H1 (cell line): ENCODE measurements around the gene ZFP57. TPM values are rescaled to one million over a fixed set of nuclear protein-coding genes. Genes with fewer than 3 reads are reported as not detected.

Experiments
- CTCF ChIA-PET: fragments of 300-600 bp; sonication (Branson Sonifier 250); formaldehyde crosslinking; loops from one replicate; lab custom pipeline; 2021; ENCODE audit not compliant: partially characterized antibody; lab: Charles Lee
- POLR2A ChIA-PET: fragments of 300-600 bp; sonication (Branson Sonifier 250); formaldehyde crosslinking; loops from one replicate; lab custom pipeline; 2021; ENCODE audit warnings: inconsistent platforms; ENCODE audit not compliant: partially characterized antibody; lab: Charles Lee
- DNase-seq, 2 experiments: peaks; one replicate each; pipeline versions ENCODE4 v3.0.0 to v3.0.0-alpha.2; 2010 to 2022; ENCODE audit warnings: low spot score in 2 of 2, low read depth in 1 of 2, mixed read lengths in 1 of 2
- FAIRE-seq: peaks from 2 replicates; lab custom pipeline; 2011; peaks lifted over from hg19 to GRCh38; lab: Jason Lieb, UNC
- H2AFZ ChIP-seq: 2 replicates; pipeline ENCODE4 v1.8.1; 2012; ENCODE audit warnings: low read length, inconsistent platforms
- H2AK5ac ChIP-seq: 2 replicates; pipeline ENCODE4 v1.6.1; 2013; ENCODE audit warnings: low read depth, low read length
- H2BK120ac ChIP-seq: replicated peaks from 2 replicates; pipeline ENCODE3; 2013; ENCODE audit warnings: low read depth, low read length, inconsistent platforms
- H2BK12ac ChIP-seq: 2 replicates; pipeline ENCODE4 v1.6.1; 2013; ENCODE audit warnings: low read depth, low read length
- H2BK15ac ChIP-seq: 2 replicates; pipeline ENCODE4 v1.6.1; 2013; ENCODE audit warnings: low read length
- H2BK20ac ChIP-seq: 2 replicates; pipeline ENCODE4 v1.6.1; 2013; ENCODE audit warnings: low read length
- H2BK5ac ChIP-seq: 2 replicates; pipeline ENCODE4 v1.6.1; 2013; ENCODE audit warnings: low read depth, low read length
- H3K14ac ChIP-seq: 2 replicates; pipeline ENCODE4 v1.6.1; 2013; ENCODE audit warnings: inconsistent platforms; ENCODE audit not compliant: insufficient read length
- H3K18ac ChIP-seq: 2 replicates; pipeline ENCODE4 v1.6.1; 2013; ENCODE audit warnings: low read length; ENCODE audit errors: extremely low read depth
- H3K23ac ChIP-seq: 2 replicates; pipeline ENCODE4 v1.6.1; 2013; ENCODE audit warnings: inconsistent platforms; ENCODE audit not compliant: insufficient read length
- H3K23me2 ChIP-seq: 2 replicates; pipeline ENCODE4 v1.6.1; 2013; ENCODE audit warnings: low read depth, low read length
- H3K27ac ChIP-seq: 2 replicates; pipeline ENCODE4 v1.6.1; 2011; ENCODE audit warnings: low read depth, low read length, inconsistent platforms
- H3K27me3 ChIP-seq, 4 experiments: replicated peaks in 1 of 4; 1 replicate in 1 of 4; 2 replicates in 3 of 4; pipeline versions ENCODE4 v1.6.1 to v1.8.1; 2011 to 2013; ENCODE audit warnings: low read length in 3 of 4, mild to moderate bottlenecking in 3 of 4, inconsistent platforms in 2 of 4, mixed read lengths in 2 of 4, moderate library complexity in 1 of 4; ENCODE audit not compliant: control insufficient read depth in 3 of 4, insufficient read depth in 3 of 4; ENCODE audit errors: extremely low read depth in 1 of 4
- H3K36me3 ChIP-seq, 4 experiments: 2 replicates each; pipeline versions ENCODE4 v1.6.1 to v1.8.1; 2011 to 2013; ENCODE audit warnings: mild to moderate bottlenecking in 4 of 4, low read length in 3 of 4, moderate library complexity in 2 of 4, control low read depth in 1 of 4, inconsistent platforms in 1 of 4; ENCODE audit not compliant: insufficient read depth in 4 of 4, control insufficient read depth in 2 of 4
- H3K4ac ChIP-seq: replicated peaks from 2 replicates; pipeline ENCODE3; 2013; ENCODE audit warnings: low read length, low read depth, mixed read lengths, inconsistent platforms; ENCODE audit not compliant: insufficient read length
- H3K4me1 ChIP-seq, 4 experiments: replicated peaks in 1 of 4; 1 replicate in 1 of 4; 2 replicates in 3 of 4; pipeline versions ENCODE4 v1.6.1 to v1.8.1; 2011 to 2013; ENCODE audit warnings: low read length in 3 of 4, inconsistent platforms in 2 of 4, mixed read lengths in 1 of 4; ENCODE audit not compliant: insufficient read depth in 4 of 4, control insufficient read depth in 3 of 4
- H3K4me2 ChIP-seq, 2 experiments: 2 replicates each; pipeline versions ENCODE4 v1.6.1 to v1.8.1; 2011 to 2013; ENCODE audit warnings: low read depth in 2 of 2, low read length in 2 of 2, control low read depth in 1 of 2, inconsistent platforms in 1 of 2, mild to moderate bottlenecking in 1 of 2; ENCODE audit not compliant: insufficient read depth in 1 of 2
- H3K4me3 ChIP-seq, 4 experiments: fragments of 200-600, 300-600 bp in 1 of 4; sonication (generic), shearing (Covaris generic), sonication (Bioruptor Twin) in 1 of 4; 2 replicates each; pipeline versions ENCODE4 v1.5.1 to v1.8.1; 2011 to 2016; ENCODE audit warnings: low read length in 4 of 4, low read depth in 3 of 4, control low read depth in 2 of 4, inconsistent platforms in 2 of 4, mild to moderate bottlenecking in 2 of 4, mixed read lengths in 1 of 4, moderate library complexity in 1 of 4; ENCODE audit not compliant: insufficient read depth in 2 of 4; ENCODE audit errors: extremely low read depth in 1 of 4
- H3K56ac ChIP-seq: replicated peaks from 2 replicates; pipeline ENCODE3; 2013; ENCODE audit warnings: low read depth, mild to moderate bottlenecking, mixed read lengths, low read length, inconsistent platforms; ENCODE audit not compliant: insufficient read length
- H3K79me1 ChIP-seq: 2 replicates; pipeline ENCODE4 v1.6.1; 2013; ENCODE audit warnings: low read depth, low read length, control low read depth
- H3K79me2 ChIP-seq, 2 experiments: 2 replicates each; pipeline versions ENCODE4 v1.6.1 to v1.8.1; 2012 to 2013; ENCODE audit warnings: low read length in 2 of 2, mild to moderate bottlenecking in 2 of 2, inconsistent platforms in 1 of 2; ENCODE audit not compliant: insufficient read depth in 2 of 2, control insufficient read depth in 1 of 2
- H3K9ac ChIP-seq, 4 experiments: replicated peaks in 1 of 4; 1 replicate in 1 of 4; 2 replicates in 3 of 4; pipeline versions ENCODE4 v1.6.1 to v1.8.1; 2011 to 2013; ENCODE audit warnings: low read depth in 3 of 4, low read length in 3 of 4, control low read depth in 2 of 4, mild to moderate bottlenecking in 2 of 4, moderate library complexity in 2 of 4, inconsistent platforms in 1 of 4; ENCODE audit errors: extremely low read depth in 1 of 4
- H3K9me3 ChIP-seq, 2 experiments: 2 replicates each; pipeline versions ENCODE4 v1.6.1 to v1.8.1; 2012 to 2013; ENCODE audit warnings: mild to moderate bottlenecking in 2 of 2, moderate library complexity in 2 of 2, control low read depth in 1 of 2, inconsistent platforms in 1 of 2, low read depth in 1 of 2, low read length in 1 of 2, mixed read lengths in 1 of 2; ENCODE audit not compliant: insufficient read depth in 2 of 2
- H4K20me1 ChIP-seq, 2 experiments: replicated peaks in 1 of 2; 2 replicates each; pipeline versions ENCODE3 to v1.8.1; 2011 to 2013; ENCODE audit warnings: inconsistent platforms in 2 of 2, low read length in 2 of 2, mild to moderate bottlenecking in 1 of 2; ENCODE audit not compliant: insufficient read depth in 2 of 2, control insufficient read depth in 1 of 2
- H4K5ac ChIP-seq: 2 replicates; pipeline ENCODE4 v1.6.1; 2013; ENCODE audit warnings: low read length, low read depth, mixed read lengths, inconsistent platforms; ENCODE audit not compliant: insufficient read length
- H4K8ac ChIP-seq: 2 replicates; pipeline ENCODE4 v1.8.0; 2013; ENCODE audit warnings: mild to moderate bottlenecking, moderate library complexity, low read length, inconsistent platforms; ENCODE audit not compliant: insufficient read depth; ENCODE audit errors: extremely low read depth
- H4K91ac ChIP-seq: replicated peaks from 2 replicates; pipeline ENCODE3; 2013; ENCODE audit warnings: low read length, mixed read lengths, inconsistent platforms; ENCODE audit not compliant: insufficient read length
- ASH2L ChIP-seq: fragments of 200-600, 300-600 bp; sonication (generic); IDR thresholded peaks from one replicate; pipeline ENCODE4 v1.7.1; 2017; ENCODE audit warnings: low read length
- CEBPB ChIP-seq: IDR thresholded peaks from 2 replicates; pipeline ENCODE4 v1.6.1; 2012; ENCODE audit warnings: low read depth, low read length
- CHD1 ChIP-seq: IDR thresholded peaks from 2 replicates; pipeline ENCODE4 v1.6.1; 2012; ENCODE audit warnings: low read depth, low read length, improper control_type of control experiment
- EGR1 ChIP-seq: IDR thresholded peaks from 2 replicates; pipeline ENCODE4 v1.6.1; 2011; ENCODE audit warnings: low read depth, low read length, borderline replicate concordance
- EZH2 ChIP-seq: fragments of 200-600 bp; sonication (generic); IDR thresholded peaks from 2 replicates; pipeline ENCODE4 v1.7.1; 2012; ENCODE audit warnings: low read depth, mild to moderate bottlenecking, moderate library complexity, low read length, inconsistent platforms; ENCODE audit not compliant: severe bottlenecking
- GTF2F1 ChIP-seq: IDR thresholded peaks from 2 replicates; pipeline ENCODE4 v1.6.1; 2012; ENCODE audit warnings: low read depth, low read length, improper control_type of control experiment, borderline replicate concordance
- KDM5A ChIP-seq: fragments of 200-600 bp; IDR thresholded peaks from 2 replicates; pipeline ENCODE4 v1.7.1; 2012; ENCODE audit warnings: mild to moderate bottlenecking, low read length, inconsistent platforms, mixed read lengths
- NANOG ChIP-seq: IDR thresholded peaks from 2 replicates; pipeline ENCODE4 v1.6.1; 2011; ENCODE audit warnings: low read length, low read depth, mild to moderate bottlenecking, inconsistent platforms; ENCODE audit not compliant: insufficient read depth, poor library complexity, severe bottlenecking
- POLR2A ChIP-seq, 2 experiments: IDR thresholded peaks; 1 replicate in 1 of 2; 2 replicates in 1 of 2; pipeline ENCODE4 v1.6.1; 2011; ENCODE audit warnings: low read depth in 2 of 2, low read length in 2 of 2, mild to moderate bottlenecking in 2 of 2; ENCODE audit errors: control extremely low read depth in 1 of 2
- RNF2 ChIP-seq: fragments of 200-900, 300-1000 bp; sonication (generic); IDR thresholded peaks from 2 replicates; pipeline ENCODE4 v1.7.1; 2016; ENCODE audit warnings: borderline replicate concordance, low read depth, mild to moderate bottlenecking, antibody characterized with exemption, low read length; ENCODE audit not compliant: poor library complexity, severe bottlenecking; ENCODE audit errors: missing control alignments
- SP1 ChIP-seq: IDR thresholded peaks from 2 replicates; pipeline ENCODE4 v1.6.1; 2011; ENCODE audit warnings: low read depth, low read length
- SP2 ChIP-seq: IDR thresholded peaks from 2 replicates; pipeline ENCODE4 v1.6.1; 2012; ENCODE audit warnings: mild to moderate bottlenecking, low read length, inconsistent platforms
- WGBS, 2 experiments: shearing (Covaris generic) in 1 of 2; methylation state at CpG; one replicate each; pipeline versions ENCODE4 v1.1.6 to v1.1.7; 2013 to 2015; ENCODE audit warnings: low lambda C conversion rate in 2 of 2, mixed read lengths in 2 of 2, inconsistent platforms in 1 of 2, low coverage in 1 of 2, missing lambda C conversion rate in 1 of 2; ENCODE audit not compliant: insufficient replicate concordance in 2 of 2, insufficient coverage in 1 of 2, insufficient read length in 1 of 2; ENCODE audit errors: extremely low coverage in 1 of 2, missing lambda C conversion rate in 1 of 2; 5-methylcytosine and 5-hydroxymethylcytosine counted together
- polyA plus RNA-seq, 7 experiments: library from polyadenylated mRNA; depleted of rRNA in 3 of 7; stranded (reverse) in 5 of 7; unstranded in 2 of 7; fragments of >200 nt in 5 of 7; fragments of 200-250 nt in 2 of 7; gene quantifications; 1 replicate in 5 of 7; 2 replicates in 1 of 7; 4 replicates in 1 of 7; pipeline versions ENCODE4 v1.2.1 to v1.2.3, GENCODE V29; 2011 to 2013; ENCODE audit warnings: missing spikeins in 2 of 7, mixed read lengths in 2 of 7
- total RNA-seq: library from RNA; stranded (reverse); fragmentation: NEBNext Ultra II Directional; extraction: Animal tissue kit (Norgen Biotek cat#: 25700); gene quantifications from 2 replicates; pipeline ENCODE4 v1.2.1, GENCODE V29; 2021
- TF ChIP-seq, protein P1 (sequence below): IDR thresholded peaks from 2 replicates; pipeline ENCODE4 v1.6.1; 2012; ENCODE audit warnings: inconsistent platforms

ZFP57 gene
- total and polyA plus RNA-seq, 2 of the 8 experiments (the other 6 are each of a cell fraction or from before 2014, with no cell fraction given): 0.85 to 1.2 TPM

DNA sequence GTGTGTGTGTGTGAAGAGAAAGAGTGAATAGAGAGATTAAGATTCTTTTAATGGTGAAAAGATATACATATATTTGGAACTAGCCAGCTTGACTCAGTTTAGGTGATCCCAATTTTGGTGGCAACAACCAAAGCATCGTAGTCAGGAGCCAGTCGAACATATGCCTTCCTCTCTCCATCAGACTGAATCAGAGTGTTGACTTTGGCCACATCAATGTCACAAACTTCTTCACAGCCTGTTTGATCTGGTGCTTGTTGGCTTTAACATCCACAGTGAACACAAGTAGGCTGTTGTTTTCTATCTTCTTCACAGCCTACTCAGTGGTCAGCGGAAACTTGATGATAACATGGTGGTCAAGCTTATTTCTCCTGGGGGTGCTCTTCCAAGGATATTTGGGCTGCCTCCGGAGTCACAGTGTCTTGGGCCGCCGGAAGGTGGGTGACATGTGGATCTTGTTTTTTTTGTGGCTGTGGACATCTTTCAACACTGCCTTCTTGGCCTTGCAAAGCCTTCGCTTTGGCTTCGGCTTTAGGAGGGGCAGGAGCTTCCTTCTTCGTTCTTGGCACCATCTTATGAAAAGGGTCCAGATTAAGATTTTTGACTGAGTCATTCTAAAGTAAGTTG lies 45.7 kb upstream of the ZFP57 start:
- CTCF ChIA-PET: interaction anchor here (0.7 to 3.5 kb wide), 10 partner anchors 11 to 113 kb away, joined by 3 to 19 read pairs (median 8); partner anchors contain the start of gene HLA-G
- no peaks in the 10 kb centered on the region for H3K9me3 ChIP-seq
- TF ChIP-seq ASH2L (no peak), KDM5A (no peak), EGR1 (no peak), RNF2 (no peak), SP1 (no peak), POLR2A (IDR thresholded peaks at IDR 0.05; ENCODE audit: control extremely low read depth in 1 of 2, low read depth in 2 of 2, low read length in 2 of 2) (no peak), EZH2 (no peak), CHD1 (no peak), NANOG (no peak), GTF2F1 (no peak), CEBPB (no peak), SP2 (no peak)
- TF ChIP-seq, protein P1, sequence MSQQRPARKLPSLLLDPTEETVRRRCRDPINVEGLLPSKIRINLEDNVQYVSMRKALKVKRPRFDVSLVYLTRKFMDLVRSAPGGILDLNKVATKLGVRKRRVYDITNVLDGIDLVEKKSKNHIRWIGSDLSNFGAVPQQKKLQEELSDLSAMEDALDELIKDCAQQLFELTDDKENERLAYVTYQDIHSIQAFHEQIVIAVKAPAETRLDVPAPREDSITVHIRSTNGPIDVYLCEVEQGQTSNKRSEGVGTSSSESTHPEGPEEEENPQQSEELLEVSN: no peak

More for the DNA sequence above, 45.7 kb upstream of the ZFP57 start:
- Histone ChIP-seq H2BK20ac (no peak overlapping the region), H3K27ac (no peak overlapping the region), H3K56ac (no peak overlapping the region), H3K23ac (no peak overlapping the region), H3K27me3 (peaks cover 10 to 34% (median 28%) of the 10 kb centered on the region in 4 experiments), H3K4me3 (no peak overlapping the region), H2BK120ac (no peak overlapping the region), H3K18ac (no peak overlapping the region), H4K91ac (no peak overlapping the region), H2AK5ac (no peak overlapping the region), H4K20me1 (peaks cover 0 to 1% of the 10 kb centered on the region in 2 experiments), H3K79me1 (no peaks in the 10 kb centered on the region), H3K9ac (no peak overlapping the region), H3K23me2 (peaks cover 10% of the 10 kb centered on the region; the same call in 1 of the 2 replicates), H3K4ac (no peak overlapping the region), H3K4me2 (no peak overlapping the region), H2BK5ac (no peak overlapping the region), H2BK15ac (no peak overlapping the region), H2AFZ (no peak overlapping the region), H3K14ac (no peak overlapping the region), H2BK12ac (no peak overlapping the region), H4K8ac (no peak overlapping the region), H4K5ac (no peak overlapping the region), H3K36me3 (no peaks in the 10 kb centered on the region), H3K79me2 (no peaks in the 10 kb centered on the region), H3K4me1 (peaks cover 0 to 6% (median under 1%) of the 10 kb centered on the region in 4 experiments; a peak in 3 of 7 replicates)
- POLR2A ChIA-PET: no interaction called here
- DNase-seq: no peak
- 93% methylated on average over 9 of the region's 9 CpGs; no CpG with 5 or more reads in 1 of the 2 experiments for WGBS, 2 experiments
- FAIRE-seq: no peak
